NCI-H2196 (cell line): ENCODE data around the gene APOBEC3C.
A peak's percentile ranks its signal among the peaks of the same experiment; 100 is the strongest.
"Not testable (repeated sequence)": the region's sequence is repeated elsewhere in the genome, so short reads cannot be mapped to it uniquely, and the experiment has no call there.

Experiments
- DNase-seq: peaks from one replicate; lab custom pipeline; 2025; ENCODE audit not compliant: unreplicated experiment; lab: John Stamatoyannopoulos, UW

The APOBEC3C gene

GRCh38 chr22:39020021-39020651 is 6.1 kb downstream of the APOBEC3C start:
- not testable (repeated sequence) for DNase-seq

GRCh38 chr22:39021552-39022250 is 7.6 kb downstream of the APOBEC3C start:
- DNase-seq = no peak

GRCh38 chr22:39024519-39025308 is 10.7 kb downstream of the APOBEC3C start:
- no peak for DNase-seq

GRCh38 chr22:39026509-39027150 is 12.6 kb downstream of the APOBEC3C start:
- no peak for DNase-seq

GRCh38 chr22:39027717-39028116 is 13.7 kb downstream of the APOBEC3C start:
- no peak for DNase-seq

- DNase-seq = no peak
Measured at GRCh38 chr22:39028281-39028680, 14.2 kb downstream of the APOBEC3C start.

GRCh38 chr22:39029227-39029626 is 15.2 kb downstream of the APOBEC3C start:
- no peak for DNase-seq

GRCh38 chr22:39030705-39031104 is 16.6 kb downstream of the APOBEC3C start:
- no peak for DNase-seq

- DNase-seq = not testable (repeated sequence)
Measured at GRCh38 chr22:39031434-39032295, 17.6 kb downstream of the APOBEC3C start.

- not testable (repeated sequence) for DNase-seq
Measured at GRCh38 chr22:39037071-39037470, 23.0 kb downstream of the APOBEC3C start.

GRCh38 chr22:39039306-39040126 is 25.5 kb downstream of the APOBEC3C start:
- no peak for DNase-seq

- DNase-seq = not testable (repeated sequence)
Measured at GRCh38 chr22:39040155-39040537, 26.1 kb downstream of the APOBEC3C start.

- peak; percentile 0 for DNase-seq
Measured at GRCh38 chr22:39040538-39041296, 26.7 kb downstream of the APOBEC3C start, which contains the start of gene APOBEC3F. APOBEC3F (plus strand) TSS chr22:39040864; CDS start chr22:39040961, 97 bp downstream.

- no peak for DNase-seq
Measured at GRCh38 chr22:39041908-39042307, 27.9 kb downstream of the APOBEC3C start.

GRCh38 chr22:39043063-39043462 is 29.0 kb downstream of the APOBEC3C start:
- not testable (repeated sequence) for DNase-seq

- DNase-seq = not testable (repeated sequence)
Measured at GRCh38 chr22:39045136-39045535, 31.1 kb downstream of the APOBEC3C start.

- not testable (repeated sequence) for DNase-seq
Measured at GRCh38 chr22:39049486-39049885, 35.4 kb downstream of the APOBEC3C start.

- not testable (repeated sequence) for DNase-seq
Measured at GRCh38 chr22:39051844-39052495, 37.9 kb downstream of the APOBEC3C start.
